PC-3 (cell line): Measurements from ENCODE around the gene MYO9A. TPM values are rescaled to one million over a fixed set of nuclear protein-coding genes. Genes with fewer than 3 reads are reported as not detected.

ENCODE experiments used
- ATAC-seq: fragments of 200-7000 bp; cut with Tn5 transposase; 2 replicates; pipeline ENCODE4 v1.9.1; 2020; ENCODE audit warnings: mild to moderate bottlenecking, moderate library complexity
- BruUV-seq: library from RNA; stranded (reverse); fragments of 400-500 nt; replicated peaks from 2 replicates; lab custom pipeline; 2021; lab: Mats Ljungman, UMichigan
- CTCF ChIA-PET: fragments of 300-600 bp; sonication (Branson Sonifier 250); formaldehyde crosslinking; loops from one replicate; lab custom pipeline; 2022; ENCODE audit warnings: antibody characterized with exemption; lab: Charles Lee
- POLR2A ChIA-PET: fragments of 300-600 bp; sonication (Branson Sonifier 250); formaldehyde crosslinking; loops from one replicate; lab custom pipeline; 2022; ENCODE audit warnings: antibody characterized with exemption; ENCODE audit not compliant: unreplicated experiment; lab: Charles Lee
- DNase-seq: peaks from one replicate; pipeline ENCODE4 v3.0.0-alpha.2; 2015
- H2AFZ ChIP-seq: fragments of 300-600 bp; sonication (generic); 2 replicates; pipeline ENCODE4 v1.6.0; 2016; ENCODE audit warnings: antibody characterized with exemption, low read length
- H3F3A ChIP-seq: fragments of 300-600 bp; sonication (generic); one replicate; pipeline ENCODE4 v1.6.0; 2017; ENCODE audit warnings: antibody characterized with exemption, low read length, control low read depth, mild to moderate bottlenecking; ENCODE audit not compliant: unreplicated experiment
- H3K27ac ChIP-seq: fragments of 300-600 bp; sonication (generic); 2 replicates; pipeline ENCODE4 v1.5.1; 2016; ENCODE audit warnings: mild to moderate bottlenecking, low read length
- H3K27me3 ChIP-seq: fragments of 300-600 bp; sonication (generic); 2 replicates; pipeline ENCODE4 v1.6.1; 2016; ENCODE audit warnings: low read length, mixed read lengths
- H3K36me3 ChIP-seq: fragments of 300-600 bp; sonication (generic); 2 replicates; pipeline ENCODE4 v1.6.1; 2016; ENCODE audit warnings: low read depth, mixed run types, low read length, mixed read lengths
- H3K4me1 ChIP-seq: fragments of 300-600 bp; sonication (generic); 2 replicates; pipeline ENCODE4 v1.5.1; 2016; ENCODE audit warnings: low read length; ENCODE audit not compliant: insufficient read depth
- H3K4me2 ChIP-seq: fragments of 300-600 bp; sonication (generic); 2 replicates; pipeline ENCODE4 v1.6.0; 2016; ENCODE audit warnings: low read length
- H3K4me3 ChIP-seq: fragments of 300-600 bp; sonication (generic); 2 replicates; pipeline ENCODE4 v1.5.1; 2016; ENCODE audit warnings: mild to moderate bottlenecking, low read length, mixed read lengths
- H3K79me2 ChIP-seq: fragments of 300-600 bp; sonication (generic); 2 replicates; pipeline ENCODE4 v1.6.1; 2017; ENCODE audit warnings: low read length, mixed read lengths
- H3K9ac ChIP-seq: fragments of 300-600 bp; sonication (generic); 2 replicates; pipeline ENCODE4 v1.6.0; 2016; ENCODE audit warnings: mild to moderate bottlenecking, low read length
- H3K9me2 ChIP-seq: fragments of 300-600 bp; sonication (generic); replicated peaks from 2 replicates; pipeline ENCODE4 v1.6.1; 2016; ENCODE audit warnings: mixed run types, low read length, mixed read lengths
- H3K9me3 ChIP-seq: fragments of 300-600 bp; sonication (generic); 2 replicates; pipeline ENCODE4 v1.6.1; 2016; ENCODE audit warnings: low read length, mixed read lengths
- H4K20me1 ChIP-seq: fragments of 300-600 bp; sonication (generic); 2 replicates; pipeline ENCODE4 v1.6.1; 2016; ENCODE audit warnings: low read length, mixed read lengths
- CTCF ChIP-seq: fragments of 300-600 bp; sonication (generic); conservative IDR thresholded peaks from 2 replicates; pipeline ENCODE4 v1.5.1; 2017; ENCODE audit warnings: antibody characterized with exemption, low read depth, mild to moderate bottlenecking, low read length
- EZH2 ChIP-seq: fragments of 300-600 bp; sonication (generic); IDR thresholded peaks from one replicate; pipeline ENCODE4 v1.6.1; 2017; ENCODE audit warnings: antibody characterized with exemption, mild to moderate bottlenecking, low read length; ENCODE audit not compliant: unreplicated experiment
- EZH2phosphoT487 ChIP-seq: fragments of 300-600 bp; sonication (generic); IDR thresholded peaks from 2 replicates; pipeline ENCODE4 v1.6.1; 2018; ENCODE audit warnings: mild to moderate bottlenecking, antibody characterized with exemption, low read length, borderline replicate concordance
- intact Hi-C: fragments of 100-400 bp; cut with micrococcal nuclease; formaldehyde crosslinking; loops from 2 replicates; pipeline ENCODE4 v1.9.0; 2023
- total RNA-seq: library from RNA; depleted of rRNA; stranded (reverse); fragments of >200 nt; gene quantifications from 2 replicates; pipeline ENCODE4 v1.2.3, GENCODE V29; 2014

The MYO9A gene
- total RNA-seq, 1 experiment from 2014 or later = 18.3 TPM

- Histone ChIP-seq H3K4me1 (peaks cover 18% of the 10 kb centered on the region), H3K4me3 (no peak overlapping the region), H4K20me1 (no peaks in the 10 kb centered on the region), H3K27me3 (no peaks in the 10 kb centered on the region), H3K9ac (peak overlapping the region; percentile 40), H2AFZ (no peak overlapping the region), H3K9me3 (no peaks in the 10 kb centered on the region), H3K27ac (peak overlapping the region; percentile 75), H3K79me2 (no peaks in the 10 kb centered on the region), H3K9me2 (no peaks in the 10 kb centered on the region), H3K4me2 (0 out of 2 replicates have a peak overlapping the region, but pooled peaks have one; percentile 26), H3F3A (no peaks in the 10 kb centered on the region), H3K36me3 (no peaks in the 10 kb centered on the region)
- ATAC-seq (peak; percentile 83), DNase-seq (peak; percentile 88)
- intact Hi-C loops = loop anchor here (1.0 to 10.0 kb wide), 7 partner anchors 21 to 826 kb away; partner anchors contain the start of gene THSD4
- ChIA-PET CTCF (interaction anchor here (0.6 to 1.5 kb wide), 7 partner anchors 10 to 657 kb away, joined by 3 to 26 read pairs (median 4); no protein-coding TSS in a partner anchor), POLR2A (interaction anchor here (1.2 kb wide), 1 partner anchor 48 kb away, joined by 5 read pairs; no protein-coding TSS in a partner anchor)
- TF ChIP-seq EZH2 = no peak
- peak; percentile 88 for TF ChIP-seq CTCF
- no TSS peak for BruUV-seq
These were observed 316.9 kb downstream of the MYO9A start for GRCh38 chr15:71800835-71801745.

GRCh38 chr15:71800190-71800589 lies 317.8 kb downstream of the MYO9A start:
- ChIA-PET CTCF (interaction anchor here (0.9 to 1.5 kb wide), 3 partner anchors 39 to 57 kb away, joined by 4 to 26 read pairs (median 16); no protein-coding TSS in a partner anchor), POLR2A (interaction anchor here (1.2 kb wide), 1 partner anchor 47 kb away, joined by 5 read pairs; no protein-coding TSS in a partner anchor)
- H3K9ac ChIP-seq = peak overlapping the region; percentile 40
- no peaks in the 10 kb centered on the region for H3K9me2 ChIP-seq
- H3K9me3 ChIP-seq = no peaks in the 10 kb centered on the region
- intact Hi-C loops = loop anchor here (5.0 to 10.0 kb wide), 3 partner anchors 235 to 825 kb away; partner anchors contain the start of gene THSD4
- no TSS peak for BruUV-seq
- H3K27me3 ChIP-seq = no peaks in the 10 kb centered on the region
- H2AFZ ChIP-seq = 0 out of 2 replicates have a peak overlapping the region, but pooled peaks have one; percentile 34
- H3K4me1 ChIP-seq = peaks cover 17% of the 10 kb centered on the region
- H4K20me1 ChIP-seq = no peaks in the 10 kb centered on the region
- H3K4me3 ChIP-seq = no peak overlapping the region
- TF ChIP-seq EZH2phosphoT487 (no peak), EZH2 (no peak), CTCF (no peak)
- peak; percentile 69 for ATAC-seq
- H3K27ac ChIP-seq = peak overlapping the region; percentile 75
- H3K79me2 ChIP-seq = no peaks in the 10 kb centered on the region
- DNase-seq = peak; percentile 68
- H3K36me3 ChIP-seq = no peaks in the 10 kb centered on the region
- no peaks in the 10 kb centered on the region for H3F3A ChIP-seq
- no peak overlapping the region for H3K4me2 ChIP-seq
